Measurements from ENCODE around the gene CD22.
"Not testable (repeated sequence)": the region's sequence is repeated elsewhere in the genome, so short reads cannot be mapped to it uniquely, and the experiment has no call there.

CD22 gene

GRCh38 chr19:35328851-35329285 lies at the start of gene CD22:
Gene CD22, plus strand, starts transcription at chr19:35329187. Its CDS starts 2,854 bp downstream, at chr19:35332041.
- DNase-seq = no peak

GRCh38 chr19:35279374-35279773 lies 49.6 kb upstream of the CD22 start:
- DNase-seq = no peak

GRCh38 chr19:35279985-35280821 lies 48.8 kb upstream of the CD22 start:
- DNase-seq = no peak

GRCh38 chr19:35281303-35281702 lies 47.7 kb upstream of the CD22 start:
- DNase-seq = no peak

GRCh38 chr19:35284153-35285094 lies 44.6 kb upstream of the CD22 start:
- no peak for DNase-seq

GRCh38 chr19:35285095-35285449 lies 43.9 kb upstream of the CD22 start:
- no peak for DNase-seq

GRCh38 chr19:35285465-35285864 lies 43.5 kb upstream of the CD22 start:
- DNase-seq = not testable (repeated sequence)

GRCh38 chr19:35286101-35286500 lies 42.9 kb upstream of the CD22 start:
- DNase-seq = not testable (repeated sequence)

- DNase-seq = no peak
Observed at GRCh38 chr19:35287713-35288112, 41.3 kb upstream of the CD22 start.

GRCh38 chr19:35288331-35288730 lies 40.7 kb upstream of the CD22 start:
- DNase-seq = no peak

- no peak for DNase-seq
Observed at GRCh38 chr19:35288906-35289305, 40.1 kb upstream of the CD22 start.

- no peak for DNase-seq
Observed at GRCh38 chr19:35290381-35291127, 38.4 kb upstream of the CD22 start.

GRCh38 chr19:35291259-35291658 lies 37.7 kb upstream of the CD22 start:
- DNase-seq = no peak

- DNase-seq = no peak
Observed at GRCh38 chr19:35291916-35292315, 37.1 kb upstream of the CD22 start, which contains the start of gene MAG. Gene MAG, plus strand, starts transcription at chr19:35292161. Its CDS starts 3,248 bp downstream, at chr19:35295409.

- no peak for DNase-seq
Observed at GRCh38 chr19:35292421-35293362, 36.3 kb upstream of the CD22 start.

- DNase-seq = no peak
Observed at GRCh38 chr19:35293363-35293739, 35.6 kb upstream of the CD22 start.

GRCh38 chr19:35293808-35294207 lies 35.2 kb upstream of the CD22 start:
- no peak for DNase-seq

GRCh38 chr19:35294328-35294727 lies 34.7 kb upstream of the CD22 start:
- DNase-seq = no peak

GRCh38 chr19:35294859-35295791 lies 33.9 kb upstream of the CD22 start:
- DNase-seq = no peak

GRCh38 chr19:35295792-35296462 lies 33.1 kb upstream of the CD22 start:
- no peak for DNase-seq

Data from NCI-H1105 treated with DMSO at 0.1 percent for 48 hours (cell line).